ENCODE measurements around the gene DNAJA2. TPM values are rescaled to one million over a fixed set of nuclear protein-coding genes. Genes with fewer than 3 reads are reported as not detected.

The DNAJA2 gene
- total RNA-seq, 1 donor from 2014 or later, result 63.4 TPM

DNA sequence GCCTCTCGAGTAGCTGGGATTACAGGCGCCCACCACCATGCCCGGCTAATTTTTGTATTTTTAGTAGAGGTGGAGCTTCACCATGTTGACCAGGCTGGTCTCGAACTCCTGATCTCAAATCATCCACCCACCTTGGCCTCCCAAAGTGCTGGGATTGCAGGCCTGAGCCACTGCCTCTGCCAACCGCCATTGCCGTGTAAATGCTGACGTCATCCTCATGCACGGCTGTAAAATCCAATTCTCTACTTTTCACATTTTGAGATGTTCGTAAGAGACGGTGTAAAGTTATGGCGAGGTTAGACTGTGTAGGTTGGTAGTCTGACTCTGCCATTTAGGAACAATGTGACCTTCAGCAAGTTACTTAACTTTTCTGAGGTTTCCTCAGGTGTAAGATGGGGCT is 1.7 kb upstream of the DNAJA2 start:
- TF ChIP-seq, protein P1, sequence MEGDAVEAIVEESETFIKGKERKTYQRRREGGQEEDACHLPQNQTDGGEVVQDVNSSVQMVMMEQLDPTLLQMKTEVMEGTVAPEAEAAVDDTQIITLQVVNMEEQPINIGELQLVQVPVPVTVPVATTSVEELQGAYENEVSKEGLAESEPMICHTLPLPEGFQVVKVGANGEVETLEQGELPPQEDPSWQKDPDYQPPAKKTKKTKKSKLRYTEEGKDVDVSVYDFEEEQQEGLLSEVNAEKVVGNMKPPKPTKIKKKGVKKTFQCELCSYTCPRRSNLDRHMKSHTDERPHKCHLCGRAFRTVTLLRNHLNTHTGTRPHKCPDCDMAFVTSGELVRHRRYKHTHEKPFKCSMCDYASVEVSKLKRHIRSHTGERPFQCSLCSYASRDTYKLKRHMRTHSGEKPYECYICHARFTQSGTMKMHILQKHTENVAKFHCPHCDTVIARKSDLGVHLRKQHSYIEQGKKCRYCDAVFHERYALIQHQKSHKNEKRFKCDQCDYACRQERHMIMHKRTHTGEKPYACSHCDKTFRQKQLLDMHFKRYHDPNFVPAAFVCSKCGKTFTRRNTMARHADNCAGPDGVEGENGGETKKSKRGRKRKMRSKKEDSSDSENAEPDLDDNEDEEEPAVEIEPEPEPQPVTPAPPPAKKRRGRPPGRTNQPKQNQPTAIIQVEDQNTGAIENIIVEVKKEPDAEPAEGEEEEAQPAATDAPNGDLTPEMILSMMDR (conservative IDR thresholded peaks at IDR 0.05), result no peak
- H3K27me3 Mint-ChIP-seq, result no peaks in the 10 kb centered on the region
- H3K27ac Mint-ChIP-seq, result no peak overlapping the region
- H3K9me3 Mint-ChIP-seq, result no peaks in the 10 kb centered on the region
- peaks cover 10% of the 10 kb centered on the region for H3K36me3 Mint-ChIP-seq
- H3K4me1 Mint-ChIP-seq (ENCODE audit: unreplicated experiment), result peaks cover 17% of the 10 kb centered on the region
- DNase-seq (ENCODE audit: extremely low spot score, unreplicated experiment), result no peak
- H3K4me3 Mint-ChIP-seq, result no peak overlapping the region

DNA sequence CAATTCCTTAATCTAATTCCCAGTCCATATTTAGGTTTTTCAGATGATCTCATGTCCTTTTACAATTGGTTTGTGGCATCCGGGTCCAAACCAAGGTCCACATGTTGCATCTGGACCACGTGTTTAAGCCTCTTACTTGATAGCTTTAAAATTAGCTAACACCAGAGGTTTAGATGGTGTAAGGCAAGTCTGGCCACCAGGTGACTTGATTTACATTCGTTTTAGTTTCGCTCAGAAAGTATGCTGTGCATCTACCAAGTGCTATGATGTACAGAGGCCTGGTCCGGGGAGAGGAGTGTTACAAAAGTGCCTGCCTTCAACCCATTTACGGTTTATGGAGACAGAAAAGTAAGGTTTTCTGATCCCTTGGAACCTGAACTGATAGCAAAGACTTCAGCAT is 878 bp upstream of the DNAJA2 start:
- Mint-ChIP-seq H3K27ac (peak overlapping the region; percentile 95), H3K27me3 (no peaks in the 10 kb centered on the region), H3K9me3 (no peaks in the 10 kb centered on the region), H3K4me1 (ENCODE audit: unreplicated experiment) (peaks cover 17% of the 10 kb centered on the region), H3K4me3 (peak overlapping the region; percentile 93), H3K36me3 (peaks cover 12% of the 10 kb centered on the region)
- TF ChIP-seq, protein P1 (conservative IDR thresholded peaks at IDR 0.05), result peak; percentile 46
- DNase-seq (ENCODE audit: extremely low spot score, unreplicated experiment), result no peak

DNA sequence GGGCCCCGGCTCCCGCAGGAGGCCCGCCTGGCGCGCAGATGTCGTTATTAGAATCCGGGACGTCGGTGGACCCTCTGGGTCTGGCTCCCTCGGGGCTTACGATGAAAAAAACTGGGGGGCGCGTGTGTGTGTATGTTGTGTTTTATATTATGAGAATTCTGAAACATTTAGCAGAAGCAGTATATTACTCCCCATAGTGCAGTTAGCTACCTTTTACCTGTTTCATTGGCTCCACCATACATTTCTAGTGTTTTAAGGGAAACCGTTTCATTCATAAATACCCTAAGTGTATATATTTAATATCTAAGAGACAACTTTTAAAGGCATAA is 486 bp upstream of the DNAJA2 start:
- no peaks in the 10 kb centered on the region for H3K9me3 Mint-ChIP-seq
- TF ChIP-seq, protein P1 (conservative IDR thresholded peaks at IDR 0.05), result no peak
- H3K4me1 Mint-ChIP-seq (ENCODE audit: unreplicated experiment), result peaks cover 17% of the 10 kb centered on the region
- peak overlapping the region; percentile 93 for H3K4me3 Mint-ChIP-seq
- DNase-seq (ENCODE audit: extremely low spot score, unreplicated experiment), result no peak
- H3K27ac Mint-ChIP-seq, result peak overlapping the region; percentile 95
- peaks cover 13% of the 10 kb centered on the region for H3K36me3 Mint-ChIP-seq
- H3K27me3 Mint-ChIP-seq, result no peaks in the 10 kb centered on the region

DNA sequence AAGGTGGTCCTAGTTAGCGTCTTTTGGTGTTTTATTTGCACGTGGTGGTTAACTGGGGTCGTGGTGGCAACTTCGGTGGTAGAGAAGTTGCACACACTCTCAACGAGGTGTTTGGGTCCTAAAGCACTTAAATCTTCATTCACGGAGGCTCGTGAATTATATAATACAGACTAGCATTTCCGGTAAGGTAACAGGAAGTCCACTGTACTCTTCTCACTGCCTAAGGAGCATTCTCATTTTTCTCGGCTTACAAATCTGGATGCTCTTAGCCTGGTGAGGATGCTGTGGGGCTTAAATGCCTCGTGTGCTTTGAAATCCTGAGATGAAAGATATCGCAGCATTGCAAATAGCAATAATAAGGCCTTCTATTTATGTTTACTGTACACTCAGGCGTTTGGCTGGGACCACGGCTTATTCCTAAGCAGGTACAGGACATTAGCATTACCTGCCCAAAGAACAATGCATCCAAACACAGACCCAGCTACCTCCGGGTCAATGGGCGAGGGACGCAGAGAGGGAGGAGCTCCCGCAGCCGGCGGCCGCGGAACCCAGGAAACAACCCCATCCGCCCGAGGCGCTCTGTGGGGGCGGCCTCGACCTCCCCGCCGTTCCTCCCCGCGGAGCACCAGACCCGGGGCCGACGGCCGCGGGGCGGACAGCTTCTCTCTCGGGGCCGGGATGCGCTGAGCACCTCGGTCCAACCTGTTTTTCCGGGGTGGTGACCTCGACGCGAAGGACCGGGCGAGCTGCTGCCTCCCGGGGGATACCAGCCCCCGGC is 856 bp downstream of the DNAJA2 start:
- no peak for DNase-seq (ENCODE audit: extremely low spot score, unreplicated experiment)
- H3K27me3 Mint-ChIP-seq, result no peaks in the 10 kb centered on the region
- peaks cover 17% of the 10 kb centered on the region for H3K4me1 Mint-ChIP-seq (ENCODE audit: unreplicated experiment)
- H3K4me3 Mint-ChIP-seq, result peak overlapping the region; percentile 97
- H3K9me3 Mint-ChIP-seq, result no peaks in the 10 kb centered on the region
- TF ChIP-seq, protein P1 (conservative IDR thresholded peaks at IDR 0.05), result no peak
- H3K36me3 Mint-ChIP-seq, result peaks cover 13% of the 10 kb centered on the region
- H3K27ac Mint-ChIP-seq, result peak overlapping the region; percentile 95

DNA sequence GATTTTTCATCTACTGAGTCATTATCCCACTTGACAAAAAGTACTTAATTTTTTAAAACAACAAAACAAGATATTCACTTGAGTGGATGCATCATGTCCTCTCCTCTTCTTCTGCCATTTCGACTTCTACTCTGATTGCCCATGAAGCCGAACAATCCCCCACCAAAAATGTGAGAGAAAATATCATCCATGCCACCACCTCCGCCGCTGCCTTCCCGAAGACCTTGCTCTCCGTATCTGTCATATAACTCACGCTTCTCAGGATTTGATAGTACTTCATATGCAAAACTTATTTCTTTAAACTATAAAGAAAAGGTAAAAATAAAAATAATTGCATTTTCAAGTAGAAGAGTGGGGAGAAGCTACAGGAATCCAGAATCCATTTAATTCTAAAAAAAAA is 2.2 kb downstream of the DNAJA2 start:
- peak overlapping the region; percentile 75 for H3K4me3 Mint-ChIP-seq
- no peak for DNase-seq (ENCODE audit: extremely low spot score, unreplicated experiment)
- TF ChIP-seq, protein P1 (conservative IDR thresholded peaks at IDR 0.05), result no peak
- peaks cover 15% of the 10 kb centered on the region for H3K36me3 Mint-ChIP-seq
- H3K27ac Mint-ChIP-seq, result peak overlapping the region; percentile 44
- peaks cover 17% of the 10 kb centered on the region for H3K4me1 Mint-ChIP-seq (ENCODE audit: unreplicated experiment)
- no peaks in the 10 kb centered on the region for H3K27me3 Mint-ChIP-seq
- no peaks in the 10 kb centered on the region for H3K9me3 Mint-ChIP-seq
